HepG2 (cell line): ENCODE data around the gene ANO4. TPM values are rescaled to one million over a fixed set of nuclear protein-coding genes. Genes with fewer than 3 reads are reported as not detected.

Experiments used
- ATAC-seq: fragments of 200-7000 bp; cut with Tn5 transposase; 3 replicates; pipeline ENCODE4 v1.9.1; 2020; ENCODE audit warnings: mild to moderate bottlenecking, moderate library complexity
- BruUV-seq: library from RNA; stranded (reverse); fragments of 400-500 nt; replicated peaks from 2 replicates; lab custom pipeline; 2021; lab: Mats Ljungman, UMichigan
- CTCF ChIA-PET: fragments of 300-600 bp; formaldehyde crosslinking; extraction: SDS; loops from one replicate; lab custom pipeline; 2021; ENCODE audit warnings: low total read pairs, inconsistent platforms, low intra/inter-chr PET ratio; lab: Yijun Ruan, JAX
- POLR2A ChIA-PET: fragments of 350-600 bp; sonication (Branson Sonifier 250); formaldehyde crosslinking; loops from one replicate; lab custom pipeline; 2020; ENCODE audit warnings: antibody characterized with exemption, inconsistent platforms; lab: Yijun Ruan, JAX
- DNase-seq: peaks from one replicate; pipeline ENCODE4 v3.0.0-alpha.2; 2015; ENCODE audit warnings: low spot score
- FAIRE-seq: peaks from 3 replicates; lab custom pipeline; 2011; peaks lifted over from hg19 to GRCh38; lab: Jason Lieb, UNC
- H2AFZ ChIP-seq: one replicate; pipeline ENCODE4 v1.6.1; 2011; ENCODE audit warnings: low read length, inconsistent platforms
- H3K27ac ChIP-seq: fragments of 300-600 bp; 3 replicates; pipeline ENCODE4 v1.8.0; 2011; ENCODE audit warnings: mixed run types, mild to moderate bottlenecking, mixed read lengths, low read length, inconsistent platforms; ENCODE audit not compliant: insufficient read depth; ENCODE audit errors: extremely low read length
- H3K27me3 ChIP-seq, 2 experiments: fragments of 200-600 bp in 1 of 2; 2 replicates in 1 of 2; 3 replicates in 1 of 2; pipeline versions ENCODE4 v1.6.0 to v1.8.0; 2011; ENCODE audit warnings: low read length in 2 of 2, mild to moderate bottlenecking in 2 of 2, moderate library complexity in 2 of 2, inconsistent platforms in 1 of 2; ENCODE audit not compliant: insufficient read depth in 2 of 2, control insufficient read depth in 1 of 2
- H3K36me3 ChIP-seq, 2 experiments: fragments of 200-600 bp in 1 of 2; replicated peaks in 1 of 2; 2 replicates in 1 of 2; 3 replicates in 1 of 2; pipeline versions ENCODE4 v1.5.1 to v1.8.0; 2011; ENCODE audit warnings: low read length in 2 of 2, inconsistent platforms in 1 of 2; ENCODE audit not compliant: insufficient read depth in 2 of 2, control insufficient read depth in 1 of 2
- H3K4me1 ChIP-seq: 2 replicates; pipeline ENCODE4 v1.5.1; 2012; ENCODE audit warnings: low read length, inconsistent platforms; ENCODE audit not compliant: insufficient read depth
- H3K4me2 ChIP-seq: 2 replicates; pipeline ENCODE4 v1.6.0; 2011; ENCODE audit warnings: low read depth, low read length, inconsistent platforms
- H3K4me3 ChIP-seq, 3 experiments: fragments of 200-600 bp in 1 of 3; sonication (generic), shearing (Covaris generic) in 1 of 3; replicated peaks in 1 of 3; 2 replicates each; pipeline ENCODE4 v1.5.1; 2011 to 2016; ENCODE audit warnings: low read length in 3 of 3, inconsistent platforms in 2 of 3, low read depth in 2 of 3, mild to moderate bottlenecking in 2 of 3, control low read depth in 1 of 3, mixed read lengths in 1 of 3; ENCODE audit not compliant: insufficient read depth in 1 of 3
- H3K79me2 ChIP-seq: one replicate; pipeline ENCODE4 v1.6.1; 2011; ENCODE audit warnings: low read length, inconsistent platforms; ENCODE audit not compliant: insufficient read depth
- H3K9ac ChIP-seq: 2 replicates; pipeline ENCODE4 v1.6.0; 2011; ENCODE audit warnings: mild to moderate bottlenecking, low read depth, low read length, inconsistent platforms; ENCODE audit not compliant: insufficient read depth
- H3K9me3 ChIP-seq: 2 replicates; pipeline ENCODE4 v1.5.1; 2012; ENCODE audit warnings: mild to moderate bottlenecking, low read length
- H4K20me1 ChIP-seq: 2 replicates; pipeline ENCODE4 v1.6.0; 2011; ENCODE audit warnings: inconsistent platforms, mild to moderate bottlenecking, low read length, moderate library complexity; ENCODE audit not compliant: insufficient read depth
- FOXM1 ChIP-seq: sonication (generic); formaldehyde crosslinking; IDR thresholded peaks from 2 replicates; pipeline ENCODE4 v1.5.0; 2020; ENCODE audit warnings: missing genetic modification reagents
- FUBP1 ChIP-seq: sonication (generic); formaldehyde crosslinking; IDR thresholded peaks from 2 replicates; pipeline ENCODE4 v1.5.1; 2020; ENCODE audit warnings: missing genetic modification reagents, mild to moderate bottlenecking, borderline replicate concordance
- GTF3A ChIP-seq: sonication (generic); formaldehyde crosslinking; conservative IDR thresholded peaks from 2 replicates; pipeline ENCODE4 v1.4.0; 2020; ENCODE audit warnings: mild to moderate bottlenecking, missing genetic modification reagents
- KLF16 ChIP-seq, 2 experiments: sonication (generic) in 1 of 2; formaldehyde crosslinking in 1 of 2; IDR thresholded peaks; 2 replicates each; pipeline versions ENCODE4 v1.6.1 to v1.8.0; 2016 to 2023; ENCODE audit warnings: missing genetic modification reagents in 2 of 2, missing compliant biosample characterization in 1 of 2
- NFKB2 ChIP-seq: sonication (generic); formaldehyde crosslinking; IDR thresholded peaks from 2 replicates; pipeline ENCODE4 v1.4.0; 2020; ENCODE audit warnings: missing genetic modification reagents, borderline replicate concordance
- RXRA ChIP-seq: sonication (generic); formaldehyde crosslinking; IDR thresholded peaks from 2 replicates; pipeline ENCODE4 v1.5.1; 2020; ENCODE audit warnings: missing genetic modification reagents
- ZEB1 ChIP-seq: IDR thresholded peaks from 2 replicates; pipeline ENCODE4 v1.6.1; 2012; ENCODE audit warnings: mild to moderate bottlenecking, low read depth, inconsistent platforms; ENCODE audit not compliant: insufficient replicate concordance
- ZMAT3 ChIP-seq: sonication (generic); formaldehyde crosslinking; conservative IDR thresholded peaks from 2 replicates; pipeline ENCODE4 v1.7.0; 2021; ENCODE audit warnings: missing genetic modification reagents
- WGBS: methylation state at CpG from one replicate; pipeline ENCODE4 v1.1.6; 2017; ENCODE audit warnings: low lambda C conversion rate; 5-methylcytosine and 5-hydroxymethylcytosine counted together
- in situ Hi-C: cut with HindIII; loops from 2 replicates; pipeline ENCODE4 v1.10.0; 2017; ENCODE audit warnings: low pct_unique_long_range_greater_than_20kb; ENCODE audit not compliant: extremely low pct_ligation_motif_present
- intact Hi-C: fragments of 100-400 bp; cut with micrococcal nuclease; formaldehyde crosslinking; loops from one replicate; pipeline ENCODE4 v1.10.0; 2022; ENCODE audit not compliant: unreplicated experiment
- polyA plus RNA-seq, 8 experiments: library from polyadenylated mRNA; depleted of rRNA in 3 of 8; stranded (reverse) in 7 of 8; unstranded in 1 of 8; fragments of >200 nt; fragmentation: Illumina TruSeq in 4 of 8; extraction: Trizol in 4 of 8; gene quantifications; 2 replicates each; pipeline versions ENCODE4 v1.2.1 to v1.2.3, GENCODE V29; 2011 to 2016; ENCODE audit warnings: low read depth in 4 of 8, missing spikeins in 1 of 8, mixed read lengths in 1 of 8; ENCODE audit not compliant: insufficient read depth in 1 of 8
- total RNA-seq, 5 experiments: library from RNA; depleted of rRNA; stranded (reverse); fragments of >200 nt; fragmentation: Illumina TruSeq; extraction: Trizol; gene quantifications; 2 replicates each; pipeline ENCODE4 v1.2.3, GENCODE V29; 2016; ENCODE audit warnings: low read depth in 1 of 5

Gene ANO4
- total and polyA plus RNA-seq, 2 of the 13 experiments (the other 11 are each of a cell fraction or from before 2014, with no cell fraction given) = not detected

GRCh38 chr12:100896192-100896591, 101.6 kb downstream of the ANO4 start:
- in situ Hi-C loops (no loop called here), intact Hi-C loops (no loop called here)
- TF ChIP-seq ZEB1 = no peak
- no peak for TF ChIP-seq NFKB2 (CRISPR knock-in tag)
- TF ChIP-seq GTF3A (CRISPR knock-in tag) = no peak
- no peak for TF ChIP-seq KLF16 (CRISPR knock-in tag; IDR thresholded peaks at IDR 0.05)
- no peak for TF ChIP-seq RXRA (CRISPR knock-in tag)
- TF ChIP-seq FOXM1 (CRISPR knock-in tag) = no peak
- H3K4me2 ChIP-seq = no peak overlapping the region
- H3K9me3 ChIP-seq = no peaks in the 10 kb centered on the region
- no peak for FAIRE-seq
- no peak overlapping the region for H3K27ac ChIP-seq
- no peak overlapping the region for H3K9ac ChIP-seq
- ChIA-PET POLR2A (no interaction called here), CTCF (no interaction called here)
- H3K79me2 ChIP-seq = no peaks in the 10 kb centered on the region
- H3K4me3 ChIP-seq = no peak overlapping the region
- H3K36me3 ChIP-seq = no peaks in the 10 kb centered on the region
- ATAC-seq = no peak
- WGBS = 12% methylated on average over 5 of the region's 5 CpGs
- DNase-seq = no peak
- H2AFZ ChIP-seq = no peak overlapping the region
- peaks cover 0 to 11% of the 10 kb centered on the region in 2 experiments; a peak in 1 of 5 replicates for H3K27me3 ChIP-seq
- H4K20me1 ChIP-seq = no peaks in the 10 kb centered on the region
- BruUV-seq = no TSS peak
- H3K4me1 ChIP-seq = no peaks in the 10 kb centered on the region

GRCh38 chr12:100897240-100897639, 102.7 kb downstream of the ANO4 start:
- no peak overlapping the region for H3K27ac ChIP-seq
- H3K4me3 ChIP-seq = no peak overlapping the region
- CTCF ChIA-PET = no interaction called here
- ATAC-seq (no peak), DNase-seq (no peak), FAIRE-seq (no peak)
- intact Hi-C loops (no loop called here), in situ Hi-C loops (no loop called here)
- no peak overlapping the region for H3K4me2 ChIP-seq
- H3K9ac ChIP-seq = no peak overlapping the region
- BruUV-seq = no TSS peak
- H2AFZ ChIP-seq = no peak overlapping the region
- H3K79me2 ChIP-seq = no peaks in the 10 kb centered on the region
- 20% methylated on average over 5 of the region's 5 CpGs for WGBS
- no peaks in the 10 kb centered on the region for H3K36me3 ChIP-seq
- no peaks in the 10 kb centered on the region for H3K9me3 ChIP-seq
- no peaks in the 10 kb centered on the region for H4K20me1 ChIP-seq
- POLR2A ChIA-PET = no interaction called here
- no peaks in the 10 kb centered on the region for H3K4me1 ChIP-seq
- peaks cover 0 to 11% of the 10 kb centered on the region in 2 experiments; a peak in 1 of 5 replicates for H3K27me3 ChIP-seq
- TF ChIP-seq FUBP1 (CRISPR knock-in tag) (no peak), GTF3A (CRISPR knock-in tag) (no peak), ZMAT3 (CRISPR knock-in tag) (no peak)
